ENCODE data around the gene SCAMP5.

- TF ChIP-seq CTCF (IDR thresholded peaks at IDR 0.05 in 4 of 5, conservative IDR thresholded peaks at IDR 0.05 in 1 of 5) (no peak), POLR2A (IDR thresholded peaks at IDR 0.05) (no peak)
Measured at GRCh38 chr15:74960286-74960685, 35.1 kb upstream of the SCAMP5 start.
